NCI-H226 (cell line): ENCODE measurements around the gene LYPD6.

Source experiments
- DNase-seq: peaks from one replicate; pipeline ENCODE4 v3.0.0-alpha.2; 2015

LYPD6 gene

GRCh38 chr2:149353421-149353820, 23.0 kb downstream of the LYPD6 start:
- no peak for DNase-seq

GRCh38 chr2:149355716-149356422, 25.5 kb downstream of the LYPD6 start:
- DNase-seq, result no peak

GRCh38 chr2:149357058-149357457, 26.7 kb downstream of the LYPD6 start:
- no peak for DNase-seq

- peak; percentile 13 for DNase-seq
Observed at GRCh38 chr2:149360106-149360505, 29.7 kb downstream of the LYPD6 start.

GRCh38 chr2:149363958-149364357, 33.6 kb downstream of the LYPD6 start:
- peak; percentile 59 for DNase-seq

GRCh38 chr2:149364839-149365238, 34.5 kb downstream of the LYPD6 start:
- no peak for DNase-seq

- DNase-seq, result peak; percentile 47
Observed at GRCh38 chr2:149365931-149366583, 35.7 kb downstream of the LYPD6 start.

GRCh38 chr2:149370061-149370775, 39.8 kb downstream of the LYPD6 start:
- DNase-seq, result no peak

GRCh38 chr2:149371476-149371875, 41.1 kb downstream of the LYPD6 start:
- DNase-seq, result no peak

GRCh38 chr2:149375801-149376361, 45.5 kb downstream of the LYPD6 start:
- DNase-seq, result no peak

GRCh38 chr2:149380205-149380604, 49.8 kb downstream of the LYPD6 start:
- no peak for DNase-seq

- DNase-seq, result peak; percentile 34
Observed at GRCh38 chr2:149383340-149383739, 53.0 kb downstream of the LYPD6 start.

GRCh38 chr2:149385350-149385749, 55.0 kb downstream of the LYPD6 start:
- DNase-seq, result no peak

- DNase-seq, result peak; percentile 13
Observed at GRCh38 chr2:149387411-149387810, 57.0 kb downstream of the LYPD6 start.

GRCh38 chr2:149388120-149388816, 57.9 kb downstream of the LYPD6 start:
- no peak for DNase-seq

- no peak for DNase-seq
Observed at GRCh38 chr2:149389506-149390167, 59.2 kb downstream of the LYPD6 start.

- no peak for DNase-seq
Observed at GRCh38 chr2:149393614-149394013, 63.2 kb downstream of the LYPD6 start.

GRCh38 chr2:149394864-149395263, 64.5 kb downstream of the LYPD6 start:
- DNase-seq, result peak; percentile 31

GRCh38 chr2:149399934-149400615, 69.7 kb downstream of the LYPD6 start:
- DNase-seq, result no peak

- peak; percentile 12 for DNase-seq
Observed at GRCh38 chr2:149400997-149401396, 70.6 kb downstream of the LYPD6 start.

- no peak for DNase-seq
Observed at GRCh38 chr2:149409506-149409905, 79.1 kb downstream of the LYPD6 start.
